Esophagus muscularis mucosa (tissue), 4 donors: ENCODE data around the gene GAP43.

ENCODE experiments used
- CTCF ChIP-seq, 3 experiments: fragments of 200-600 bp in 2 of 3; fragments of 450-650 bp in 1 of 3; sonication (generic) in 2 of 3; IDR thresholded peaks; one replicate each; pipeline ENCODE4 v1.5.1; 2017 to 2019; ENCODE audit warnings: antibody characterized with exemption in 3 of 3, mild to moderate bottlenecking in 2 of 3, moderate library complexity in 1 of 3
- EP300 ChIP-seq: sonication (generic); formaldehyde crosslinking; IDR thresholded peaks from one replicate; pipeline ENCODE4 v1.6.1; 2017; ENCODE audit warnings: antibody characterized with exemption
- POLR2A ChIP-seq: fragments of 450-650 bp; IDR thresholded peaks from one replicate; pipeline ENCODE4 v1.6.1; 2017; ENCODE audit warnings: antibody characterized with exemption, moderate library complexity, mild to moderate bottlenecking, low read depth

GRCh38 chr3:115623044-115623868 lies at the start of gene GAP43:
- TF ChIP-seq CTCF (IDR thresholded peaks at IDR 0.05) (no peak), EP300 (no peak), POLR2A (no peak)
